ENCODE data around the gene IFNGR1. TPM values are rescaled to one million over a fixed set of nuclear protein-coding genes. Genes with fewer than 3 reads are reported as not detected.
"Not testable (repeated sequence)": the region's sequence is repeated elsewhere in the genome, so short reads cannot be mapped to it uniquely, and the experiment has no call there.

IFNGR1 gene
- total and polyA plus RNA-seq, 8 donors = 70.9 to 171 (median 76.7) TPM

GRCh38 chr6:137258170-137258569, 39.0 kb upstream of the IFNGR1 start:
- no peaks in the 10 kb centered on the region for H3K27me3 ChIP-seq
- intact Hi-C loops (cut with DNase I) = no loop called here
- H3K27ac ChIP-seq = no peak overlapping the region
- peak; percentile 45 for ATAC-seq
- peaks cover 0 to 44% of the 10 kb centered on the region in 2 donors for H3K4me1 ChIP-seq
- TF ChIP-seq CTCF (IDR thresholded peaks at IDR 0.05) = no peak
- H3K36me3 ChIP-seq = no peaks in the 10 kb centered on the region
- peaks cover 0 to 30% of the 10 kb centered on the region in 2 donors for H3K9me3 ChIP-seq
- DNase-seq = peak in 2 of 4 donors; percentile 54 to 68
- no peak overlapping the region for H3K4me3 ChIP-seq

- intact Hi-C loops (cut with DNase I) = no loop called here
- DNase-seq (no peak), ATAC-seq (no peak)
- Histone ChIP-seq H3K27ac (no peak overlapping the region), H3K9me3 (peaks cover 0 to 30% of the 10 kb centered on the region in 2 donors), H3K4me1 (peaks cover 0 to 32% of the 10 kb centered on the region in 2 donors), H3K36me3 (no peaks in the 10 kb centered on the region), H3K4me3 (no peak overlapping the region), H3K27me3 (no peaks in the 10 kb centered on the region)
- TF ChIP-seq CTCF (IDR thresholded peaks at IDR 0.05) = no peak
Observed at GRCh38 chr6:137256350-137257103, 37.3 kb upstream of the IFNGR1 start.

- intact Hi-C loops (cut with DNase I) = no loop called here
- H3K36me3 ChIP-seq = no peaks in the 10 kb centered on the region
- TF ChIP-seq CTCF (IDR thresholded peaks at IDR 0.05) = no peak
Observed at GRCh38 chr6:137254966-137255365, 35.8 kb upstream of the IFNGR1 start.

GRCh38 chr6:137254430-137254829, 35.2 kb upstream of the IFNGR1 start:
- H3K4me3 ChIP-seq; DNase-seq; H3K27me3 ChIP-seq; intact Hi-C loops (cut with DNase I); H3K36me3 ChIP-seq; H3K27ac ChIP-seq; ATAC-seq: not testable (repeated sequence)
- Histone ChIP-seq H3K9me3 (peaks cover 0 to 30% of the 10 kb centered on the region in 2 donors), H3K4me1 (peaks cover 0 to 20% of the 10 kb centered on the region in 2 donors)

More at GRCh38 chr6:137254966-137255365, 35.8 kb upstream of the IFNGR1 start:
- ATAC-seq (no peak), DNase-seq (no peak)
- Histone ChIP-seq H3K9me3 (peaks cover 0 to 30% of the 10 kb centered on the region in 2 donors), H3K4me3 (no peak overlapping the region), H3K27me3 (no peaks in the 10 kb centered on the region), H3K4me1 (peaks cover 0 to 21% of the 10 kb centered on the region in 2 donors), H3K27ac (no peak overlapping the region)

- ATAC-seq = peak; percentile 58
- intact Hi-C loops (cut with DNase I) = no loop called here
- Histone ChIP-seq H3K27me3 (no peaks in the 10 kb centered on the region), H3K4me3 (no peak overlapping the region), H3K4me1 (peaks cover 0 to 41% of the 10 kb centered on the region in 2 donors), H3K27ac (peak overlapping the region in 1 of 2 donors; percentile 64), H3K36me3 (no peaks in the 10 kb centered on the region), H3K9me3 (peaks cover 0 to 4% of the 10 kb centered on the region in 2 donors)
- no peak for DNase-seq
- TF ChIP-seq CTCF (IDR thresholded peaks at IDR 0.05) = no peak
Observed at GRCh38 chr6:137248702-137249101, 29.5 kb upstream of the IFNGR1 start.

Data from left lung (tissue), 10 donors.